IPS-18c (cell line): ENCODE data around the gene NCAM1.

Experiments used
- H3K4me3 ChIP-seq: 2 replicates; pipeline ENCODE4 v1.7.0; 2013; ENCODE audit warnings: low read depth, mild to moderate bottlenecking, low read length, moderate library complexity; ENCODE audit not compliant: insufficient read depth
- H3K9me3 ChIP-seq: one replicate; pipeline ENCODE4 v1.6.1; 2013; ENCODE audit warnings: mild to moderate bottlenecking, low read length, moderate library complexity; ENCODE audit not compliant: control insufficient read depth, insufficient read depth

Gene NCAM1

DNA sequence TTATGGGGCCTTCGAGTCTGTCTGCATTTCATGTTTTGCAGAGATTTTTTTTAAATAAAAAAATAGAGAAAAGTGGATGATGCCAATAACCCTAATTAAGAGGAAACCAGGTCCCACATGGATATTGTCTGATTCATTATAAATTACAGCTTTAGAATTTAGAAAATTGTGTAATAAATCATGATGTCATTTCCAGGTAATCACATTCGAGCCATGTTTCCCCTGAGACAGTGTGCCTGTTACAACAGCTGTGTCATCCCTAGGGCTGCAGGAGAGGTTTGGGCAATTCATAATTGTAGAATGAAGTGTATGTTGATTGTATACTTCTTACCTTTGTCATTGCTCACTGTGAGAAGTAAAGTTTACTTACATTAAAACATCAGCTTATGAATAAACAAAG is 38.3 kb downstream of the NCAM1 start:
- no peak overlapping the region for H3K4me3 ChIP-seq
- no peaks in the 10 kb centered on the region for H3K9me3 ChIP-seq

DNA sequence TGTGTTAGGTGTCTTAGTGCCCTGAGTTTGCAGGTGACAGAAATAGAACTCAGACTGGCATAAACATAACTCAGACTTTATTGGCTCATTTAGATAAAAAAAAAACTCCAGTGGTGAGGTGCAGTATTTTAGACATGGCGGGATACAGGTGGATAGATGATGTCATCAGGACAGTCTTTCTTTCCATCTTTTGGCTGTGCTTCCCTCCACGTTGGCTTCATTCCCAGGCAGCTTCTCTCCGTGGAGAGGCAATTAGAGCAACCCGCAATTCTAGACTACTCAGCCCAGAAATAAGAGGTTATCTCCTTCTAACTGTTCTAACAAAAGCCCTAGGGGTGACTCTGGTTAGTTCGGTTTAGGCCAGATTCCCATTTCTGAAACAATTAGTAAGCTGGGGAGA is 40.5 kb downstream of the NCAM1 start:
- H3K4me3 ChIP-seq: no peak overlapping the region
- H3K9me3 ChIP-seq: no peaks in the 10 kb centered on the region

GRCh38 chr11:113006896-113007445 is 45.8 kb downstream of the NCAM1 start:
- no peaks in the 10 kb centered on the region for H3K9me3 ChIP-seq
- no peak overlapping the region for H3K4me3 ChIP-seq

GRCh38 chr11:113014262-113015097 is 53.3 kb downstream of the NCAM1 start:
- no peak overlapping the region for H3K4me3 ChIP-seq
- H3K9me3 ChIP-seq: no peaks in the 10 kb centered on the region

DNA sequence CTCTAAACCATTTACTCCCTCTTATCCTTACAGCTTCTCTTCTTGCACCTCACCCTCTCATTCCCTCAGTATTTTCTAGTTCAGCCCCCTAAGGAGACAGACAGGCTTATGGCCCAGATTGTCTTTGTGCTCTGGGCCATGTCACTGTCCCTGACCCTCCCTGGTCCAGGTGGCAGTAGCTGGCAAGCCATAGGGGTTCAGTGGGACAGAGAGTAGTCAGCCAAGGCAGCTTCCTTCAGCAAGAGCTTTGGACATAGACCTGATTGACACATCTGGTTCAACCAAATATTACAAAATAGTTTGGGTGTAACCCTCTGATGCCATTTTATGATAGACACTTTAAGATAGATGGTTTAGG is 53.9 kb downstream of the NCAM1 start:
- Histone ChIP-seq H3K4me3 (no peak overlapping the region), H3K9me3 (no peaks in the 10 kb centered on the region)

GRCh38 chr11:113016905-113017304 is 55.7 kb downstream of the NCAM1 start:
- Histone ChIP-seq H3K4me3 (no peak overlapping the region), H3K9me3 (no peaks in the 10 kb centered on the region)

DNA sequence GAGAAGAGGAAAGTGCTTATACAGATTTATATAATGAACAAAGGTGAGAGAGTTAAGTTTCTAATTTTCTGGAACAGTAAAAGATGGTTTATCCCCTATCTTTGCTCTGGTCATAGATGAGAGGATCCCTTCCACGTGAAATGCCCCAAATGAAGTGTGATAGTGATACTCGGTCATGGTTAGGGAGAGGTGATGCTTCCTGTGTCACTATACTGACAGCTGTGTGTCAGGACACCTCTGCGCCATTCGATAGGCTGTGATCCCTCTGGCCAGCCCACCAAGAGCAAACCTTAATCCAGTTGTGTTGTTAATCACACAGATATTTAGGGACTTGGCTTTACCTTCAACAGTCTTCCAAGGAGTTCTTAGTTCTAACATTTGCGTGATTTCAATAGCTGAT is 57.7 kb downstream of the NCAM1 start:
- Histone ChIP-seq H3K4me3 (no peak overlapping the region), H3K9me3 (no peaks in the 10 kb centered on the region)

GRCh38 chr11:113019711-113020110 is 58.5 kb downstream of the NCAM1 start:
- H3K9me3 ChIP-seq: no peaks in the 10 kb centered on the region
- no peak overlapping the region for H3K4me3 ChIP-seq

DNA sequence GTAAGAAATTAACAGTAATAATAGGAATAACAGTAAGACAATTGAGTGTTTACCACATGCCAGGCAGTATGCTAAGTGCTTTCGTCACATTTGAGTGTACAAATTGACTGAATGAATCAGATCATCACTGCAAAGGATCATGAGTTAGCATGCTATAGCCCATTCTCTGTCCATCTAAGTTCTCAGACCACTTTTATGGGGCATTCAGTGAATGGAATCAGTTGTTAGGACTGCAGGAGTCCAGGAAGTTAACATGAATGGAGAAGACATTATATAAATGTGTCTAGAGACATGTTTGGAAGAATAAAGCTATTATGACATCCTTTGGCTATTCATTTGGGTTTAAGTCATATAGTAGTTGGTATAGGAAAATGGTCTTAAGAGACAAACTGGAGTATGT is 59.9 kb downstream of the NCAM1 start:
- Histone ChIP-seq H3K9me3 (no peaks in the 10 kb centered on the region), H3K4me3 (no peak overlapping the region)

DNA sequence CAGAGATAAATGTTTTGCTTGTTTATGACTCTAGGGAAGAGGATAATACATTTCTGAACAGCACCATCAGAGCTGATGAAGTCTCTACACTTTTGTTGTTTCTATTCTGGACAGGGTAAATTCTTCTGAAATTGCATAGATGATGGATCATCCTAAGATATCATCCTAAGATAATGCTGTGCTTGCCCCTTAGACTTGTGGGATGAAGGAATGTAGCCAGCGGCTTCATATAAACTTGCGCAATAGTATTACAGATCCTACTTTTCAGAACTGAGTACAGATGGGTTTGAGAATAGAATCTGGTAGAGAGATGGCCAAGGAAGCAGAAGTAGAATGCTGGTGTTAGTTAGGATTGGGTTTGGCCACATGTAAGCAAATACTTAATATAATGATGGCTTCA is 61.0 kb downstream of the NCAM1 start:
- Histone ChIP-seq H3K9me3 (no peaks in the 10 kb centered on the region), H3K4me3 (no peak overlapping the region)

GRCh38 chr11:113023228-113023627 is 62.0 kb downstream of the NCAM1 start:
- no peak overlapping the region for H3K4me3 ChIP-seq

GRCh38 chr11:113023986-113024385 is 62.8 kb downstream of the NCAM1 start:
- no peak overlapping the region for H3K4me3 ChIP-seq

More at GRCh38 chr11:113023228-113023627, 62.0 kb downstream of the NCAM1 start:
- H3K9me3 ChIP-seq: no peaks in the 10 kb centered on the region

DNA sequence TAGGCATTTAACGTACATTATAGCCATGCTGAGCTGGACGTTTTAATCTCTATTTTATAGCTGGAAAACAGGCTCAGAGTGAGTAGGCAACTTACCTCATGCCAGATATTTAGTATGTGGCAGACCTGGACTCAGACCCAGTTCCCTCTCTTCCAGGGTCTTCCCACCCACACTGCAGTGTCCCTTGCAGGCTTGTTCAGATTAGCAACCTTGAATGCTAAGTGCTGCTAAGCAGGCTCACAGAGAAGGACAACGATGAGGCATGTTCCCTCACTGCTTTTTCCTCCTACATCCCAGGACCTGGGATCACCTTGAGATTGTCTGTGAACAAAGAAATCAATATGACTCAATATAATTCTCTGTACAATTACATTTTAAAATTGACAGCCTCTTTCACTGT is 65.6 kb downstream of the NCAM1 start:
- Histone ChIP-seq H3K4me3 (no peak overlapping the region), H3K9me3 (no peaks in the 10 kb centered on the region)

More at GRCh38 chr11:113023986-113024385, 62.8 kb downstream of the NCAM1 start:
- H3K9me3 ChIP-seq: no peaks in the 10 kb centered on the region

GRCh38 chr11:113034576-113034975 is 73.4 kb downstream of the NCAM1 start:
- H3K4me3 ChIP-seq: no peak overlapping the region

DNA sequence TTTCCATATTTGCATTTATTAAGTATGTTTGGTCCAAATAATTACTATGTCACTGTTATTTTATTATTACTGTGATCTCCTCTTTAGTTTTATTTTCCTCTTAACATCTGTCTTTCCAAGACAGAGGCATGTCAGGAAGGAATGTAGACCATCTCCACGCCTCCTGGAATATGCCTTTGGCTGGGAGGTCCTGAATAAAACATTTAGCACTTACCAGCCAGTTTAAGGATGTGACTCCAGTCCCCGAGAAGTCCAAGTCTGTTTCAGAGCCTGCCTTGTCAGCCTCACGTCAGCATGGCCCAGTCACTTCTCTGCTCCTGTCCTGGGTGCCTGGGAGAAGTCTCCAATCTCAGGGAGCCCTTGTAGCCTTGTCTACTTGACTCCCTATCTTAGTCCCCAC is 74.5 kb downstream of the NCAM1 start:
- H3K4me3 ChIP-seq: no peak overlapping the region

More at GRCh38 chr11:113034576-113034975, 73.4 kb downstream of the NCAM1 start:
- no peaks in the 10 kb centered on the region for H3K9me3 ChIP-seq

DNA sequence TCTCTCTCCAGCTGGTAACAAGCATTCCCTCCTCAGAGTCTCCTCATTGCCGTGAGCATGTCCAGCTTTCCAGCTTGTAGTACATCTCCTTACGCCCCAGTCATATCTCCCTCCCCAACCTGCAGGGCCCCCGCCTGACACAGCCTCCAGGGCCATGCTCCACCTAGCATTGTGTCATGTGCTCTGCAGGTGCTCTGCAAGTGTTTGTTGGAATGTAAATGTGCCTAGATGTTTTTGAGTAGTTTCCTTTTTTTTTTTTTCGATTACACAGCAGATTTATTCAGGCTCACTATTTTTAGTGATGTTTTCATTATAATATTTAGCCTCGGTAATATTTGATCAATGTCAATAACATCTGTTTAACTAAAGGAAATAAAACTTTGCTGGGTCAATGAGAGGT is 82.5 kb downstream of the NCAM1 start:
- H3K9me3 ChIP-seq: no peaks in the 10 kb centered on the region
- H3K4me3 ChIP-seq: no peak overlapping the region

More for the DNA sequence above, 74.5 kb downstream of the NCAM1 start:
- H3K9me3 ChIP-seq: no peaks in the 10 kb centered on the region

DNA sequence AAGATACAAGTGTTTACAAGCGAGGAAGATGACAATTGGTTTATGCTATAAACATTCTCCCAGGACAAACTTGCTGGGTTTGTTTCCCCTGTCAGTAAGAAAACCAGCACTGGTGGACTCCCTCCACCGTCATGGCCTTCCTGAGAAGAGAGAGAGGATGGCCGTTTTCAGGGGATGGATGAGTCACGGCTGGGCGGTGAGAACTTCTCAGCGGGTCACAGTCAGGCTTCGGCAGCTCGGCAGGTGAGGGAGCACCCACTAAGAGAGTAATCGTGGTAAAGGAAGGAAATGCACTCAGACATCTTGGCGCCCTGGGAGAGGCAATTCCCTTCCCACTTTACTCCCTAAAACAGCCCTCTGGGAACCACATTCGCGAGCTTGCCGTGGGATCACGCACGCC is 83.9 kb downstream of the NCAM1 start:
- peaks cover 2% of the 10 kb centered on the region for H3K9me3 ChIP-seq
- no peak overlapping the region for H3K4me3 ChIP-seq

GRCh38 chr11:113046866-113047265 is 85.6 kb downstream of the NCAM1 start:
- Histone ChIP-seq H3K9me3 (peaks cover 2% of the 10 kb centered on the region), H3K4me3 (no peak overlapping the region)
